Measurements from ENCODE around the gene MYRFL.

The MYRFL gene

GRCh38 chr12:69868695-69869094 is 43.7 kb downstream of the MYRFL start:
- H3K4me3 ChIP-seq = no peak overlapping the region
- TF ChIP-seq CTCF (IDR thresholded peaks at IDR 0.05) = no peak
- H3K27ac ChIP-seq = no peak overlapping the region
- DNase-seq (ENCODE audit: low spot score) = no peak

- Histone ChIP-seq H3K4me3 (no peak overlapping the region), H3K27ac (no peak overlapping the region)
- no peak for TF ChIP-seq CTCF (IDR thresholded peaks at IDR 0.05)
- no peak for DNase-seq (ENCODE audit: low spot score)
These were observed 47.8 kb downstream of the MYRFL start for GRCh38 chr12:69872804-69873203.

- no peak overlapping the region for H3K4me3 ChIP-seq
- no peak for TF ChIP-seq CTCF (IDR thresholded peaks at IDR 0.05)
- H3K27ac ChIP-seq = no peak overlapping the region
- no peak for DNase-seq (ENCODE audit: low spot score)
These were observed 48.4 kb downstream of the MYRFL start for GRCh38 chr12:69873429-69873828.

- Histone ChIP-seq H3K27ac (no peak overlapping the region), H3K4me3 (no peak overlapping the region)
- DNase-seq (ENCODE audit: low spot score) = no peak
- TF ChIP-seq CTCF (IDR thresholded peaks at IDR 0.05) = no peak
These were observed 49.6 kb downstream of the MYRFL start for GRCh38 chr12:69874606-69875005.

GRCh38 chr12:69875416-69875935 is 50.4 kb downstream of the MYRFL start:
- TF ChIP-seq CTCF (IDR thresholded peaks at IDR 0.05) = no peak
- H3K27ac ChIP-seq = no peak overlapping the region
- H3K4me3 ChIP-seq = no peak overlapping the region
- DNase-seq (ENCODE audit: low spot score) = no peak

- H3K27ac ChIP-seq = no peak overlapping the region
- peak; percentile 84 for TF ChIP-seq CTCF (IDR thresholded peaks at IDR 0.05)
- no peak for DNase-seq (ENCODE audit: low spot score)
- H3K4me3 ChIP-seq = peak overlapping the region; percentile 63
These were observed 54.3 kb downstream of the MYRFL start for GRCh38 chr12:69879007-69879960.

GRCh38 chr12:69880571-69880970 is 55.5 kb downstream of the MYRFL start:
- no peak overlapping the region for H3K4me3 ChIP-seq
- DNase-seq (ENCODE audit: low spot score) = no peak
- no peak for TF ChIP-seq CTCF (IDR thresholded peaks at IDR 0.05)
- no peak overlapping the region for H3K27ac ChIP-seq
